ENCODE measurements around the gene CEACAM19.
"Not testable (repeated sequence)": the region's sequence is repeated elsewhere in the genome, so short reads cannot be mapped to it uniquely, and the experiment has no call there.

CEACAM19 gene

GRCh38 chr19:44671400-44671799, at the start of gene CEACAM19:
Gene CEACAM19 (plus strand): TSS chr19:44671482. CDS start chr19:44671932, 450 bp downstream.
- no peaks in the 10 kb centered on the region for H3K36me3 ChIP-seq (ENCODE audit: control insufficient read depth in 1 of 2, insufficient read depth in 2 of 2, low read length in 2 of 2)
- H3K4me1 ChIP-seq (ENCODE audit: control insufficient read depth in 1 of 2, insufficient read depth in 2 of 2, low read length in 2 of 2): no peaks in the 10 kb centered on the region
- no peaks in the 10 kb centered on the region for H3K9me3 ChIP-seq (ENCODE audit: control insufficient read depth in 1 of 2, low read length in 2 of 2)
- H3K27me3 ChIP-seq (ENCODE audit: low read depth, low read length): no peaks in the 10 kb centered on the region
- no peak within 1 kb of the TSS for H3K27ac ChIP-seq (ENCODE audit: low read length)
- H3K4me3 ChIP-seq (ENCODE audit: low read depth in 1 of 2, low read length in 2 of 2): no peak within 1 kb of the TSS

GRCh38 chr19:44623080-44623479, 48.2 kb upstream of the CEACAM19 start:
- H3K27ac ChIP-seq (ENCODE audit: low read length): no peak overlapping the region
- H3K27me3 ChIP-seq (ENCODE audit: low read depth, low read length): no peaks in the 10 kb centered on the region
- no peaks in the 10 kb centered on the region for H3K4me1 ChIP-seq (ENCODE audit: control insufficient read depth in 1 of 2, insufficient read depth in 2 of 2, low read length in 2 of 2)
- H3K36me3 ChIP-seq (ENCODE audit: control insufficient read depth in 1 of 2, insufficient read depth in 2 of 2, low read length in 2 of 2): no peaks in the 10 kb centered on the region
- H3K4me3 ChIP-seq (ENCODE audit: low read depth in 1 of 2, low read length in 2 of 2): no peak overlapping the region
- no peaks in the 10 kb centered on the region for H3K9me3 ChIP-seq (ENCODE audit: control insufficient read depth in 1 of 2, low read length in 2 of 2)

GRCh38 chr19:44623626-44624025, 47.7 kb upstream of the CEACAM19 start:
- H3K9me3 ChIP-seq (ENCODE audit: control insufficient read depth in 1 of 2, low read length in 2 of 2): no peaks in the 10 kb centered on the region
- H3K4me1 ChIP-seq (ENCODE audit: control insufficient read depth in 1 of 2, insufficient read depth in 2 of 2, low read length in 2 of 2): no peaks in the 10 kb centered on the region
- H3K36me3 ChIP-seq (ENCODE audit: control insufficient read depth in 1 of 2, insufficient read depth in 2 of 2, low read length in 2 of 2): no peaks in the 10 kb centered on the region

GRCh38 chr19:44624840-44625354, 46.4 kb upstream of the CEACAM19 start:
- H3K27ac ChIP-seq (ENCODE audit: low read length): no peak overlapping the region
- H3K9me3 ChIP-seq (ENCODE audit: control insufficient read depth in 1 of 2, low read length in 2 of 2): no peaks in the 10 kb centered on the region
- H3K4me3 ChIP-seq (ENCODE audit: low read depth in 1 of 2, low read length in 2 of 2): no peak overlapping the region
- no peaks in the 10 kb centered on the region for H3K27me3 ChIP-seq (ENCODE audit: low read depth, low read length)
- no peaks in the 10 kb centered on the region for H3K4me1 ChIP-seq (ENCODE audit: control insufficient read depth in 1 of 2, insufficient read depth in 2 of 2, low read length in 2 of 2)
- no peaks in the 10 kb centered on the region for H3K36me3 ChIP-seq (ENCODE audit: control insufficient read depth in 1 of 2, insufficient read depth in 2 of 2, low read length in 2 of 2)

More at GRCh38 chr19:44623626-44624025, 47.7 kb upstream of the CEACAM19 start:
- no peak overlapping the region for H3K27ac ChIP-seq (ENCODE audit: low read length)
- H3K27me3 ChIP-seq (ENCODE audit: low read depth, low read length): no peaks in the 10 kb centered on the region
- H3K4me3 ChIP-seq (ENCODE audit: low read depth in 1 of 2, low read length in 2 of 2): no peak overlapping the region

- not testable (repeated sequence) for H3K9me3 ChIP-seq (ENCODE audit: control insufficient read depth in 1 of 2, low read length in 2 of 2); H3K36me3 ChIP-seq (ENCODE audit: control insufficient read depth in 1 of 2, insufficient read depth in 2 of 2, low read length in 2 of 2); H3K27me3 ChIP-seq (ENCODE audit: low read depth, low read length); H3K4me3 ChIP-seq (ENCODE audit: low read depth in 1 of 2, low read length in 2 of 2); H3K27ac ChIP-seq (ENCODE audit: low read length); H3K4me1 ChIP-seq (ENCODE audit: control insufficient read depth in 1 of 2, insufficient read depth in 2 of 2, low read length in 2 of 2)
These were observed 45.6 kb upstream of the CEACAM19 start for GRCh38 chr19:44625637-44626036.

GRCh38 chr19:44626048-44626624, 45.1 kb upstream of the CEACAM19 start:
- Histone ChIP-seq H3K4me3 (ENCODE audit: low read depth in 1 of 2, low read length in 2 of 2) (no peak overlapping the region), H3K27me3 (ENCODE audit: low read depth, low read length) (no peaks in the 10 kb centered on the region), H3K27ac (ENCODE audit: low read length) (no peak overlapping the region), H3K9me3 (ENCODE audit: control insufficient read depth in 1 of 2, low read length in 2 of 2) (no peaks in the 10 kb centered on the region), H3K4me1 (ENCODE audit: control insufficient read depth in 1 of 2, insufficient read depth in 2 of 2, low read length in 2 of 2) (no peaks in the 10 kb centered on the region), H3K36me3 (ENCODE audit: control insufficient read depth in 1 of 2, insufficient read depth in 2 of 2, low read length in 2 of 2) (no peaks in the 10 kb centered on the region)

GRCh38 chr19:44627631-44628030, 43.7 kb upstream of the CEACAM19 start:
- H3K9me3 ChIP-seq (ENCODE audit: control insufficient read depth in 1 of 2, low read length in 2 of 2): no peaks in the 10 kb centered on the region
- no peaks in the 10 kb centered on the region for H3K4me1 ChIP-seq (ENCODE audit: control insufficient read depth in 1 of 2, insufficient read depth in 2 of 2, low read length in 2 of 2)
- H3K4me3 ChIP-seq (ENCODE audit: low read depth in 1 of 2, low read length in 2 of 2): no peak overlapping the region

GRCh38 chr19:44628793-44629192, 42.5 kb upstream of the CEACAM19 start:
- H3K36me3 ChIP-seq (ENCODE audit: control insufficient read depth in 1 of 2, insufficient read depth in 2 of 2, low read length in 2 of 2): no peaks in the 10 kb centered on the region
- no peak overlapping the region for H3K4me3 ChIP-seq (ENCODE audit: low read depth in 1 of 2, low read length in 2 of 2)
- H3K4me1 ChIP-seq (ENCODE audit: control insufficient read depth in 1 of 2, insufficient read depth in 2 of 2, low read length in 2 of 2): no peaks in the 10 kb centered on the region
- H3K27me3 ChIP-seq (ENCODE audit: low read depth, low read length): no peaks in the 10 kb centered on the region
- no peak overlapping the region for H3K27ac ChIP-seq (ENCODE audit: low read length)
- no peaks in the 10 kb centered on the region for H3K9me3 ChIP-seq (ENCODE audit: control insufficient read depth in 1 of 2, low read length in 2 of 2)

More at GRCh38 chr19:44627631-44628030, 43.7 kb upstream of the CEACAM19 start:
- no peak overlapping the region for H3K27ac ChIP-seq (ENCODE audit: low read length)
- no peaks in the 10 kb centered on the region for H3K27me3 ChIP-seq (ENCODE audit: low read depth, low read length)
- no peaks in the 10 kb centered on the region for H3K36me3 ChIP-seq (ENCODE audit: control insufficient read depth in 1 of 2, insufficient read depth in 2 of 2, low read length in 2 of 2)

GRCh38 chr19:44631611-44632010, 39.7 kb upstream of the CEACAM19 start:
- H3K4me1 ChIP-seq (ENCODE audit: control insufficient read depth in 1 of 2, insufficient read depth in 2 of 2, low read length in 2 of 2); H3K4me3 ChIP-seq (ENCODE audit: low read depth in 1 of 2, low read length in 2 of 2); H3K27me3 ChIP-seq (ENCODE audit: low read depth, low read length); H3K36me3 ChIP-seq (ENCODE audit: control insufficient read depth in 1 of 2, insufficient read depth in 2 of 2, low read length in 2 of 2); H3K27ac ChIP-seq (ENCODE audit: low read length); H3K9me3 ChIP-seq (ENCODE audit: control insufficient read depth in 1 of 2, low read length in 2 of 2): not testable (repeated sequence)

- H3K27me3 ChIP-seq (ENCODE audit: low read depth, low read length); H3K4me3 ChIP-seq (ENCODE audit: low read depth in 1 of 2, low read length in 2 of 2); H3K36me3 ChIP-seq (ENCODE audit: control insufficient read depth in 1 of 2, insufficient read depth in 2 of 2, low read length in 2 of 2); H3K9me3 ChIP-seq (ENCODE audit: control insufficient read depth in 1 of 2, low read length in 2 of 2); H3K27ac ChIP-seq (ENCODE audit: low read length); H3K4me1 ChIP-seq (ENCODE audit: control insufficient read depth in 1 of 2, insufficient read depth in 2 of 2, low read length in 2 of 2): not testable (repeated sequence)
These were observed 37.2 kb upstream of the CEACAM19 start for GRCh38 chr19:44634058-44634457.

- H3K9me3 ChIP-seq (ENCODE audit: control insufficient read depth in 1 of 2, low read length in 2 of 2): no peaks in the 10 kb centered on the region
- no peak overlapping the region for H3K27ac ChIP-seq (ENCODE audit: low read length)
- H3K36me3 ChIP-seq (ENCODE audit: control insufficient read depth in 1 of 2, insufficient read depth in 2 of 2, low read length in 2 of 2): no peaks in the 10 kb centered on the region
- no peaks in the 10 kb centered on the region for H3K27me3 ChIP-seq (ENCODE audit: low read depth, low read length)
- H3K4me1 ChIP-seq (ENCODE audit: control insufficient read depth in 1 of 2, insufficient read depth in 2 of 2, low read length in 2 of 2): no peaks in the 10 kb centered on the region
- no peak overlapping the region for H3K4me3 ChIP-seq (ENCODE audit: low read depth in 1 of 2, low read length in 2 of 2)
These were observed 36.5 kb upstream of the CEACAM19 start for GRCh38 chr19:44634785-44635184.
